M059J (cell line): ENCODE measurements around the gene HOOK1. TPM values are rescaled to one million over a fixed set of nuclear protein-coding genes. Genes with fewer than 3 reads are reported as not detected.
"Not testable (repeated sequence)": the region's sequence is repeated elsewhere in the genome, so short reads cannot be mapped to it uniquely, and the experiment has no call there.

Source experiments
- DNase-seq: peaks from one replicate; pipeline ENCODE4 v3.0.0-alpha.2; 2012; ENCODE audit warnings: low read depth
- total RNA-seq: library from RNA; depleted of rRNA; stranded (reverse); fragments of >200 nt; shearing (Covaris generic); gene quantifications from 2 replicates; pipeline ENCODE4 v1.2.3, GENCODE V29; 2014

HOOK1 gene
- total RNA-seq, 1 experiment from 2014 or later: 0.07 TPM

DNA sequence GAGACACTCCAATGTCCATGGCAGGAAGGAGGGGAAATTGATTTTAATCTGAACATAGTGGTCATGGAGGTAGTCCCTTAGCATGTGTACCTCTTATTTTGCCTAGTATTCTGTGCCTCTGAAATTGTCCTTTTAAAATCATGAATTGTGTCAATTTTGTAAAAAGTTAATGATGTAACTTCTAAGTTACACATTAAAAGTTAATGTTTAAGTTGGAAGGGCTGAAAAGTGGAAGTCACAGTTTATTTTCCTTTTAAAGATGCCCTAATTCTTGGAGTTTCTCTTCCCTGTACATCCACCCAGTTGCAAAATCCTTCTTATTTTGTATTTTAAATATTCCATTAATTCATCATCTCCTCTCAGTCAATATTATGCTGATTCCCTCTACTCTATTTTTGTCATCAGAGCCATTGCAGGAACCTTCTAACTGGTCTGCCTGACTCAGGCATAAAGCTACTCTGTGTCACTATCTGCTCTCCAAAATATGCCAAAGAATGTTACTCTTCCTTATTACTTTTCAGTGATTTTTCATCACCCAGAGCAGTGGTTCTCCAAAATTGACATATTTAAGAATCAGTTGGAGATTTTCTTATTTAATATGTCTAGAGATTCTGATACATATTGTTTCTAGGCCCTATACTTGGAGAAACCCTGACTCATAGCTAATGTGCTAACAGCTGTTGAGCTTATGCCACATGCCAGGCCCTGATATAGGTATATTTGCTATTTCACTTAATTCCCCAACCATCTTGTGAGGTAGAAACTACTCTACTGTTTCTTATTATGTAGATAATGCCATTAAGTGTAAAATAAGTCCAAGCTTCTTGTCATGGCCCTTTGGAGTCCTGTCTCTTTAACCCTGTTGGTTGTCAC, 5.1 kb downstream of the HOOK1 start:
- no peak for DNase-seq

DNA sequence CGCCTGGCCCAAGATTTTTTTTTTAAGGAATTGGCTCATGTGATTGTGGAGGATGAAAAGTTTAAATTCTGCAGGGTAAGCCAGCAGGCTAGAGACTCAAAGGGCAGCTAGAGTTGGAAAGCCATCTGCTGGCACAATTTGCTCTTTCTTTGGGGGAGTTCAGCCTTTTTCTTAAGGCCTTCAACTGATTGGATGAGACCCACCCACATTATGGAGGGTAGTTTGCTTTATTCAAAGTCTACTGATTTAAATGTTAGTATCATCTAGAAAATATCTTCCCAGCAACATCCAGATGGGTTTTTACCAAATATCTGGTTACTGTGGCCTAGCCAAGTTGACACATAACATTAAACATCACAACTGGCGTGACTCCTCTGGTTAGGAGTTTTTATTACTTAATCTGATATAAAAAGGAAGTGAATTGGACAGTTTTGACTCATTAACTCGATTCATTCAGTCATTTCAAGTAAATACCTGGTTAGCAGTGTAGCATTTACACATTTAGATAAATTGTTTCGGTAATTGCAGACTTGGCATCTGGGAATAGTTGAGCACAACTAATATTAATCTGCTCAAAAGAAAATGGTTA, 12.4 kb downstream of the HOOK1 start:
- peak; percentile 23 for DNase-seq

DNA sequence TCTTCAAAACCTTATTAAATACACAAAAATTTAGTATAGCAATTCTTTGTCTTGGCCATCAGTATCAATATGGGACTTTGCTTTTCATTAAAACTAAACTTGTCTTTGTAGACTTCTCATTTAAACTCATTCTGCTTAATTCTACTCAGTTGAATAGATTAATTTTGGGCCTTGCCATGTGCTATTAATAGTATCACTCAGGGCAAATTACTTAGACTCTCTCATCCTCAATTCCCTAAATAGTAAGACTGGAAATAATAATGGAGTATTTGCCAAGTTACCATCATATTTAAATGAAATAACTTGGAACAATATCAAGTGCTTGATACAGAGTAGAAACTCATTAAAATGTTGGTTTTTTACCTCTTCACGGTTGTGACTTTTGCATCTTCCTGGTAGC, 13.4 kb downstream of the HOOK1 start:
- DNase-seq: no peak

DNA sequence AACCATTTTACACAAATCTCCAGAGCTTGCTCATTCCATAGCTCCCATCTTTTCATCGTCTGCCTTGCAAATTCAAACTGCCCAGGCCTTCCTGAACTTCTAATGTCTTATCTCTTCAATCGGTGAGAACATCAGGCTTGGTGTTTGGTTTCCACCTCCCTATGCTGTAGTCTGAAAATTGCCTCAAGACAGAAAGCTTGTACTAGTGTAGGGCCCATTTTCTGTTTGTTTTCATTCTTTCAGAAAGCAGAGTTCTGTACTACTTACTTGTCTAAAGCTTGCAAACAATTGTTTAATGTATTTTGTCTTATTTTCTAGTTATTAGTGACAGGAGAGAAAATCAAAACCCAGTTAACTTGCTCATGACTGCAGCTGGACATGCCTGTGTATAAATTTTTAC, 16.8 kb downstream of the HOOK1 start:
- DNase-seq: peak; percentile 35

DNA sequence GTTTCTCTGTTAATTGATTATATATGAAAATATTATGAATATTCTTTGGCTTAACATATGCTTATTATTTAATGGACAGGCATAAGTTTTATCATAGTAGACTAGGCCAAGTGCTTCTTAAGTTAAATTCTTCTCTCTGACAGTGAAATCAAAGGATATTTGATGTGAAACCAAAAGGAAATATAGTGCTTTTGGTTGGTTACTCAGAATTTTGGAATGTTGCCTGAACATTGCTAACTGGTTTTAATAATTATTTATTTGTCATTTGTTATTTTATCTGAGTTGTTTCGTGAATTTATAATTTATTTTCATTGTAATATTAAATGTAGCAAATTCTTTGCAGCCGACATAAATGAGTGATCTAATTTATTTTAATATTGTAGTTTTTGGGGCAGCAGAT, 18.3 kb downstream of the HOOK1 start:
- peak; percentile 3 for DNase-seq

DNA sequence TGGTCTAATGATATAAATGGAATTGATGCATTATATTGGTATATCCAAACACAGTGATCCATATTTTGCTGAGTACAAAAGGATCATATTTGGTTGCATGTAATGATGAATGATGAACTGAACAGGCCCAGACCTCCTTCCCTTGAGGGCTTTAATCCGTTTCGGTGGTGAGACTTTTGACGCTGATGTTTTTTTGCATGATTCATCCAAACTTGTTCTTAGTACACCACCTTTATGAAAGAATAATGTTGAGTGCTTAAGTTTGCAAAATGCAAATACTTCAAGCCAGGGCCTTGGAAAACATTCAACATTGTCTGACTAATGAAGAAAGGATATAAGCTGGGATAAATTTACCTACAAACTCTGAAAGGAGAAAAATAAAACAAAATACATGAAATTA, 19.2 kb downstream of the HOOK1 start:
- DNase-seq: peak; percentile 7

DNA sequence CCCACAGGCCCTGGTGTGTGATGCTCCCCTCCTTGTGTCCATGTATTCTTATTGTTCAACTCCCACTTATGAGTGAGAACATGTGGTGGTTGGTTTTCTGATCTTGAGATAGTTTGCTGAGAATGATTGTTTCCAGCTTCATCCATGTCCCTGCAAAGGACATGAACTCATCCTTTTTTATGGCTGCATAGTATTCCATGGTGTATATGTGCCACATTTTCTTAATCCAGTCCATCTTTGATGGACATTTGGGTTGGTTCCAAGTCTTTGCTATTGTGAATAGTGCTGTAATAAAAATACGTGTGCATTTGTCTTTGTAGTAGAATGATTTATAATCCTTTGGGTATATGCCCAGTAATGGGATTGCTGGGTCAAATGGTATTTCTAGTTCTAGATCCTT, 23.1 kb downstream of the HOOK1 start:
- DNase-seq: not testable (repeated sequence)

DNA sequence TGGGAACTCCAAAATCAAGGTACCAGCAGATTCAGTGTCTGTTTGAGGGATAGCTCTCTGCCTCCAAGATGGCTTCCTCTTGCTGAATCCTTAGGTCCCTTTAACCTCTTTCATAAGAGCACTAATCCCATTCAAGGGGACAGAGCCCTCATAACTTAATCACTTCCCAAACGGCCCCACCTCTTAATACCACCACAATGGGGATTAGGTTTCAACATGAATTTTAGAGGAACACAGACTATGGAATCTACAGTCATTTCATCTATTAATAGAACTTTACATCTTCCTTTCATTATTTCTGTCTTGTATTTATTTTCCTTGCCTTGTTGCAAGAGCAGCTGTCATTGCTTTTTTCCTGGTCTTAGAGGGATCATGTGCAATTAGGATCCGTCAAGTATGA, 30.3 kb downstream of the HOOK1 start:
- no peak for DNase-seq

DNA sequence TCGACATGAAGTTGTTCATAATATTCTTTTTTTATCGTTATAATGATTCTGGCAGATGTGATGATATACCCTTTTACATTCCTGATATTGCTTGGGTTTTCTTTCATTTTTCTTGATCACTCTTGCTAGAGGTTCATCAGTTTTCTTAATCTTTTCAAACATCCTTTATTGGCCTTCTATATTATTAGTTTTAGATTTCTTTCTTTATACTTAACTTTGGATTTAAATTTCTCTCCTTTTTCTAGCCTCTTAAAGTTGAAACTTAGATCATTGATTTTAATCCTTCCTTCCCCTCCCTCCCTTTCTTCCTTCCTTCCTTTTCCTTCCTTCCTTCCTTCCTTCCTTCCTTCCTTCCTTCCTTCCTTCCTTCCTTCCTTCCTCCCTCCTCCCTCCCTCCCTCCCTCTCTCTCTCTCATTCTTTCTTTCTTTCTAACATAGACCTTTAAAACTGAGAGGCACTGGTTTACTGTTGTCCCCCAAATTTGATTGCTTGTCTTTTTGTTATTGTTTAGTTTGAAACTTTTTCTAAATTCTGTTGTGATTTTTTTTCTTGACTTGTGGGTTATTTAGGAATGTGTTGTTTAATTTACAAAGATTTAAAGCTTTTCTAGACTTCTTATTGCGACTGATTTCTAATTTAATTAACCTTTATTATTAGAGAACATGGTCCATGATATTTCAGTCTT, 31.6 kb downstream of the HOOK1 start:
- no peak for DNase-seq

DNA sequence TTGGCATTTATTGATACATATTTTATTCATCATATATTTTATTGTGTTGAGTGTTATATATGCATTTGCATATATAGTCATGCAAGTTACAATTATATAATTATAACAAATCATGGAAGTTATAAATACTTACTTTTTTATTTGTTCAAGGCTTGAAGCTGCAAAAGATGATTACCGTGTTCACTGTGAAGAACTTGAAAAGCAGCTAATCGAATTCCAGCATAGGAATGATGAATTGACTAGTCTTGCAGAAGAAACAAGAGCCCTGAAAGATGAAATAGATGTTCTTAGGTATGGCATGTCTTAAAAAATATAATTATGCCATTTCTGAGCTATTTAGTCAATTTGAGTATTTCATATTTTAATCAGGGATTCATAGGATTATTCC, 32.1 kb downstream of the HOOK1 start:
- no peak for DNase-seq

DNA sequence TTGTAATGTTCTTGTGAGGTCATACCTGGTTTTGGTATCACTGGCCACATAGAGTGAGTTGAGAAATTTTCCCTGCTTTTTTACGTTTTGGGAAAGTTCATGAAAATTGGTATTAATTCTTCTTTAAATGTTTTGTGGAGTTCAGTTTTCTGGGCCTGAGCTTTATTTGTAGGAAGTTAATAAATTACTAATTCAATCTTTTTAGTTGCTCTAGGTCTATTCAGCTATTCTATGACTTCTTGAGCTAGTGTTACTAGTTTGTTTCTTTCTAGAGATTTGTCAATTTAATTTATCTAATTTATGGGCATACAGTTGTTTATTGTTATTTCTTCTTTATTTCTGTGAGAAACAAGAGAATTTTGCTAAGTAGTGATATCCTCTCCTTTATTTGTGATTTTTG, 37.4 kb downstream of the HOOK1 start:
- DNase-seq: no peak

DNA sequence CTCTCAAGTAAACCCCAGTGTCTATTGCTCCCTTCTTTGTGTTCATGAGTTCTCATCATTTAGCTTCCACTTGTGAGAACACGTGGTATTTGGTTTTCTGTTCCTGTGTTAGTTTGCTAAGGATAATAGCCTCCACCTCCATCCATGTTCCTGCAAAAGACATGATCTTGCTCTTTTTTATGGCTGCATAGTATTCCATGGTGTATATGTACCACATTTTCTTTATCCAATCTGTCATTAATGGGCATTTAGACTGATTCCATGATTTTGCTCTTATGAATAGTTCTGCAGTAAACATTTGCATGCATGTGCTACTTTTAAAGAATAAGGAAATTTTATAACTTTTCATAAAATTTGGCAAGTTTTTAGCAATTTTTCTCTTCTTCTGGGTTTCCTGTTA, 40.5 kb downstream of the HOOK1 start:
- DNase-seq: not testable (repeated sequence)

DNA sequence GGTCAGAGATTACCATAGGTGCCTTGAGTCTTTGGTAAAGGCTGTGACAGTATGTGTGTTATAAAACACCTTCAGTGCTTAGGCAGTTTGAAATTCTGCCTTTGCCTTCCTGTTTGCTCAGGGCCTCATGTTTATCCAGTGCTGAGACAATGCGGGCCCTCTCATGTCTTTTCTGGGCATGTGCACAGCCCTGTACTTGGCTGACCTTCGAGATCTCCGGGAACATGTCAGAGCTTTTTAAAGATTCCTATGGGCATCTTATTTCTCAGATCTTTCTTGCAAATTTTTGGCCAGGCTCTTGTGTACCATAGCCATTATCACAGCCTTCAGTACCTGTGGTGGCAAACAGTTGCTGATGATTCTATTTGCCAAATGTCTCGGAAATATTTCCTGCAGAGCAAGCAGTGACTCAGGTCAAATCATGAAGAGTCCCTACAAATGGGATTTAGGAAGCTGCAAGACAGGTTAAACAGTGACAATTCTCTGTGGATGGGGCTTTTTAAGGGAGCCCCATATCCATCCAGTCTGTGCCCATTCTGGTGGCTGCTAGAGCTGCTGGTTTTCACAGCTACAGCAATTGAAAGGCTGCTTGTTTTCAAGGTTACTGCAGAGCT, 42.1 kb downstream of the HOOK1 start:
- DNase-seq: no peak

DNA sequence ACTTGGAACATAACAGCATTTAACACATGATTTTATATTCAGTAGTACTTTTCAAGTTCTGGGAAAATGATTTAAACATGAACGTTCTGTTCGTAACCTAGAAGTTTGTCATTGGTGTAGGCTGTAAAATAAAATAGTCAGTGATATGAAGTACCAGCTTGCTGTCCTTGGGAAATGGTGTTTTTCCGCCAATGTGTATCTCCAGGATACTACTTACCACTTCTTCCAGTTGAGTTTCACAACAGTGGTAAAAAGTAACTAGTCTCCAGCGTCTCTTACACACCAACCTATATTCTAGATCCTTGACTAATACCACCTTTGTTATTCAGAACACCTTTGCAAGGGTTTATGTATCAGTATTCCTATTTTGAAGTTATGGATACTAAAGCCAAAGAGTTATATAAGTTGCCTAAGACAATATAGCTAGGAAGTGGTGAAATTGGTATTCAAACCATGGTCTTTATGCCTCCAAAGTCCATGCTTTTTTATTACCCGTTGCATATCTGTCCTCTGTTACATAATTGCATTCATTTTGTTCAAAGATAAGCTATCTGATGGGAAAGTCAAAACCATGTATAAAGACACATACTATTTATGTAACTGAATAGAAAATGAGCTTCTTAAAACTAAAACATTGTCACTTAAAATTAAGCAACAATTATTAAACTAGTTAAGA, 43.1 kb downstream of the HOOK1 start:
- DNase-seq: no peak

DNA sequence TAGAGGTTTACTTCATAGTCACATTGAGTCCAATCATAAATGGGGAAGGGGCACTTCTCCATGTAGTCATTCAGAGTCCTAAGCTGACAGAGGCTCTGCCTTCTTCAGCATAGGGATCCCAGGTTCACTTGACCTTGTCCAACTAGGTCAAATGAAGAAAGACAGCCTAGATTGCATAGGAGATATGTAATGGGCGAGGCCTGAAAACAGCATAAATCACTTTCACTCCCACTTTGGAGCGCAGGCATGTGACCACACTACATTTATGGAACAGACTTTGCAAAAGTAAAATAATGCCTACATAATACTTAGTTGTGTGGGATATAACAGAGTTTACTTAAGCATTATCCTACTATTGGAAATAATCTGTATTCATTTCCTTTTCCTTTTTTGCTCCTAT, 51.7 kb downstream of the HOOK1 start:
- DNase-seq: no peak

DNA sequence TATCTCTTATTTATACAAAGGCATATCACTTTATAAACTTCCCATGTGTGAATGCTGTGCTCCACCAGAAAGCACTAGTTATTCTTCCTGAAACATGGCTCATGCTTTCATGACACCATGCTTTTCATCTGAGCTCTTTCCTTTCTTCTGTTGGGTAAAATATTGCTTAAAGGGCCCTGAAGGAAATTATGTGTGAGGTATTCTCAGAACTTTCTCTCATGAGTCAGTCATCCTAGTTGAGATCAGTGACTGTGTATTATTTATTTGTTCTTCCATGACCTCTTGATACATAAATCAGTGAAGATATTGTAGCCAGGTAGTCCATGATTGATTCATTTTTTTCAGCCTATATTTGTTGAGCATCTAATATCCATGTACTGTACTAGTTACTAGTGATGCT, 57.0 kb downstream of the HOOK1 start:
- DNase-seq: no peak

DNA sequence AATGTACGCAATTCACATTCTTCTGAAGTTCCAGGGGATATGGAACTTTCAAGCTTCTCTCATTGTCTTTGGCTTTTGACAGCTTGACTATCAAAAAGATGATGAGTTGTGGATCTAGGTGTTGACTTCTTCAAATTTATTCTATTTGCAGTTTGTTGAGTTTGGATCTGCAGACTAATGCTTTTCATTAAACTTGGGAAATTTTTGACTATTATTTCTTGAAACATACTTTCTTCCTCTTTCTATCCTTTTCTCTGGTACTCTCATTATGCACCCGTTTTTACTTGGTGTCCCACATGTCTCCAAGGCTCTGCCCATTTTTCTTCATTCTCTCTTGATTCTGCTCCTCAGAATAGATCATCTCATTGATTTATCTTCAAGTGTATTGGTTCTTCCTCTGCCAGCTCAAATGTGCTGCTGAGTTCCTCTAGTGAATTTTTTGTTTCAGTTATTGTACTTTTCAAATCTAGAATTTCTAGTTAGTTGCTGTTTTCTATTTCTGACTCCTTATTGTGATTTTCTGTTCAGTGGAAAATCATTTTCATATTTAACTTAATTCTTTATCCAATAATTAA, 62.4 kb downstream of the HOOK1 start:
- no peak for DNase-seq

DNA sequence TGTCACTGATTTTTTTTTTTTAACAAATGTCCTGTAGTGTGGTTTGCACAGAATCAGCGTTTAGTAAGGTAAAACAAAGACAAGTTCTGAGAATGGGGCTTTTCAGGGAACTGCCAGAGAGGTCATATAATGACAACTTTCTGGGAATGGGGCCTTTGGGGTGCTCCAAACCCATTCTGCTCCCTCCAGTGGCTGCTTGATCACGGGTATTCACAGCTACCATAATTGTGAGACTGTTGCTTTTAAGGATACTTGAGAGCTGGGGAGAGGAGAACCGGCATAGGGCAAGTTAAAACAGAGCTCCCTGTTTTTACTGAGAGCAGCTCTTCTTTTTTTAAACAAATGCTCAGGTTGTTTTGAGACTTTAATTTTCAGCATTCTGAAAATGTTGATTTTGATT, 63.6 kb downstream of the HOOK1 start:
- DNase-seq: no peak

DNA sequence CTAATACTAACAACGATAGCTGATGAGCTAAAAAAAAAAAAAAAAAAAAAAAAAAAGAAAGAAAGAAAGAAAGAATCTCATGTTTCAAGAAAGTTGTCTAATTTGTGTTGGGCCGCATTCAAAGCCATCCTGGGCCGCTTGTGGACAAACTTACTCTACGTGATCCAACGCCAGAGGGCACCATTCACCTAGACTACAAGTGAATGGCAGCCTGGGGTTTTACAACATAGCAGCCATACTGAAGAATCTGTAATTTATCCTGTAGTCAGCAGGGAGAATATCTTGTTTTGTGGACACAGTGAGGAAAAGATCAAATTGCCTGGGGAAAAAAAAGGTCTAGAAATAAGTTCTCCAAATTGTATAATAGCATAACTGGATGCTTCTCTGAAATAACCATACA, 64.8 kb downstream of the HOOK1 start:
- DNase-seq: peak; percentile 60

DNA sequence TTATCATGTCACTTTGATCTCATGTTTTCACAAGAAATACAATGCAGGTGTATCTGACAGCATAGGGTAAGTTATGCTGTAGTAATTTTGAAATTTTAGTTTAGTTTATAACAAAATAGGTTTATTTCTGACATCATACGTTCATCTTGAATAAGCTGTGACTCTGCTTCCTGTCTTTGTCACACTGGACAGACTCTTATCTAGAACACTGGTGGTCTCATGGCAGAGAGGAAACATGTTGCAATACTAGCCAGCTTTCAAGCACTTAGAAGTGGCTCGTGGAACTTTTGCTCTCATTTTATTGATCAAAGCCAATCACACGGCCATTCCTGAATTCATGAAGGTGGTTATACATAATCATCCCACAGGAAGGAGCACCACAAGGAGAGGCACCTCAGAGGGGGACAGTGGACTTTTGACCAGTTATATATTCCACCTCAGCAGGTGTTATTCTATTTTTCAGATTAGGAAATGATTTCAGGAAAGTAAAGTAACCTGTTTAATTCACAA, 65.3 kb downstream of the HOOK1 start:
- no peak for DNase-seq

DNA sequence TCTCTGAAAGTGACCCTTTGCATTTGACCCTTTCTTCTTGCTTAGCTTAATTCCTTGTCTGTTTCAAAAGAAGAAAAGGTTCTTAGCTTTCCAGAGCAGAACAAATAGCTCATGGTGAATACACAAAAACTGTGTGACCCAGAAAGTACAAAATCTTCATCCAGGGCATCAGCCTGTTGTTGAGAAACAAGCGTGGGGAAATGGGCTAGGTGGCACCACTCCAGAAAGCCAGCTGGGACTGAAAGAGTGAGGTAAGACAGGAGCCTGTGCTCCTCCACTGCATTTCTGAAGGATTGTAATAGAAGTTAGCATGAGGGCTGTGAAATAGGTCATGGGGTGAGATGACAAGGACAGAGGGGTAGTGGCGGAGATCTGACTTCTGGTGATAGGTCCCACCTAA, 66.0 kb downstream of the HOOK1 start:
- DNase-seq: no peak
